HG02588 (cell line): ENCODE measurements around the gene SLC7A10.
"Not testable (repeated sequence)": the region's sequence is repeated elsewhere in the genome, so short reads cannot be mapped to it uniquely, and the experiment has no call there.

Experiments used
- ATAC-seq: cut with Tn5 transposase; IDR thresholded peaks from one replicate; pipeline ENCODE4 v1.9.1; 2021; ENCODE audit warnings: mild to moderate bottlenecking, moderate library complexity; ENCODE audit not compliant: unreplicated experiment

Gene SLC7A10

GRCh38 chr19:33219261-33219815 is 6.3 kb downstream of the SLC7A10 start:
- no peak for ATAC-seq

- ATAC-seq: no peak
Observed at GRCh38 chr19:33217881-33218280, 7.8 kb downstream of the SLC7A10 start.

GRCh38 chr19:33216198-33216830 is 9.3 kb downstream of the SLC7A10 start:
- ATAC-seq: no peak

- ATAC-seq: no peak
Observed at GRCh38 chr19:33215438-33216197, 10.0 kb downstream of the SLC7A10 start.

- ATAC-seq: no peak
Observed at GRCh38 chr19:33214596-33214995, 11.1 kb downstream of the SLC7A10 start.

- ATAC-seq: no peak
Observed at GRCh38 chr19:33212436-33213172, 13.0 kb downstream of the SLC7A10 start.

GRCh38 chr19:33211794-33212435 is 13.7 kb downstream of the SLC7A10 start:
- ATAC-seq: no peak

- no peak for ATAC-seq
Observed at GRCh38 chr19:33210266-33210940, 15.2 kb downstream of the SLC7A10 start.

GRCh38 chr19:33209850-33210230 is 15.8 kb downstream of the SLC7A10 start:
- not testable (repeated sequence) for ATAC-seq

GRCh38 chr19:33208904-33209849 is 16.5 kb downstream of the SLC7A10 start:
- no peak for ATAC-seq

- no peak for ATAC-seq
Observed at GRCh38 chr19:33208371-33208895, 17.2 kb downstream of the SLC7A10 start.

- ATAC-seq: no peak
Observed at GRCh38 chr19:33207903-33208302, 17.7 kb downstream of the SLC7A10 start.

- no peak for ATAC-seq
Observed at GRCh38 chr19:33207040-33207620, 18.5 kb downstream of the SLC7A10 start.

GRCh38 chr19:33206261-33207039 is 19.2 kb downstream of the SLC7A10 start:
- ATAC-seq: no peak

GRCh38 chr19:33205531-33206260 is 20.0 kb downstream of the SLC7A10 start:
- ATAC-seq: no peak

GRCh38 chr19:33205110-33205509 is 20.5 kb downstream of the SLC7A10 start:
- ATAC-seq: no peak
